ENCODE results near the gene UGP2. TPM values are rescaled to one million over a fixed set of nuclear protein-coding genes. Genes with fewer than 3 reads are reported as not detected.
"Not testable (repeated sequence)": the region's sequence is repeated elsewhere in the genome, so short reads cannot be mapped to it uniquely, and the experiment has no call there.

The UGP2 gene
- total RNA-seq, 1 experiment from 2014 or later, result 134 TPM

GRCh38 chr2:63801455-63801854 lies 40.2 kb upstream of the UGP2 start:
- Mint-ChIP-seq H3K27ac (ENCODE audit: unreplicated experiment) (no peak overlapping the region), H3K4me1 (ENCODE audit: low read depth, unreplicated experiment) (no peaks in the 10 kb centered on the region), H3K27me3 (ENCODE audit: unreplicated experiment) (no peaks in the 10 kb centered on the region), H3K36me3 (ENCODE audit: insufficient read depth, unreplicated experiment) (no peaks in the 10 kb centered on the region), H3K9me3 (ENCODE audit: low read depth, unreplicated experiment) (peaks cover 8% of the 10 kb centered on the region), H3K4me3 (ENCODE audit: low read depth, unreplicated experiment) (no peak overlapping the region)
- CTCF ChIA-PET, result no interaction called here
- intact Hi-C loops (cut with micrococcal nuclease; ENCODE audit: unreplicated experiment), result no loop called here
- no peak for TF ChIP-seq CTCF (IDR thresholded peaks at IDR 0.05; ENCODE audit: unreplicated experiment)
- no TSS peak for BruUV-seq (replicated peaks)
- DNase-seq, result no peak

- no peak for DNase-seq
- no TSS peak for BruUV-seq (replicated peaks)
- no peaks in the 10 kb centered on the region for H3K4me1 Mint-ChIP-seq (ENCODE audit: low read depth, unreplicated experiment)
- H3K9me3 Mint-ChIP-seq (ENCODE audit: low read depth, unreplicated experiment), result peaks cover 8% of the 10 kb centered on the region
- no peaks in the 10 kb centered on the region for H3K27me3 Mint-ChIP-seq (ENCODE audit: unreplicated experiment)
- no peak overlapping the region for H3K27ac Mint-ChIP-seq (ENCODE audit: unreplicated experiment)
- TF ChIP-seq CTCF (IDR thresholded peaks at IDR 0.05; ENCODE audit: unreplicated experiment), result no peak
- H3K36me3 Mint-ChIP-seq (ENCODE audit: insufficient read depth, unreplicated experiment), result no peaks in the 10 kb centered on the region
- intact Hi-C loops (cut with micrococcal nuclease; ENCODE audit: unreplicated experiment), result no loop called here
- H3K4me3 Mint-ChIP-seq (ENCODE audit: low read depth, unreplicated experiment), result no peak overlapping the region
- CTCF ChIA-PET, result no interaction called here
Measured at GRCh38 chr2:63805412-63805811, 36.3 kb upstream of the UGP2 start.

DNA sequence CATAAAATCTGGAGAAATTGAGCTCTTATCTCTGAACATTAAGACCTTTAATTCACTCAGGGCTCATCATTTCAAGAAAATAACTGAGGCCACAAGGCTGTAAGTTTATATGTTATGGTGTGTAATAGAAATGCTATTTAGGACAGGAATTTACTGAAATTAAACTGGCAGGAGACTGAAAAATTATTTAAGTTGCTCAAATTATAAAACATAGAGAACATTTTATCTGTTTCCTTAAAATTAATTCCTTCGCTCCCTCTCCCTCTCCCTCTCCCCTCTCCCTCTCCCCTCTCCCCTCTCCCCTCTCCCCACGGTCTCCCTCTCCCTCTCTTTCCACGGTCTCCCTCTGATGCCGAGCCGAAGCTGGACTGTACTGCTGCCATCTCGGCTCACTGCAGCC lies 33.7 kb upstream of the UGP2 start:
- H3K4me3 Mint-ChIP-seq (ENCODE audit: low read depth, unreplicated experiment); intact Hi-C loops (cut with micrococcal nuclease; ENCODE audit: unreplicated experiment); H3K9me3 Mint-ChIP-seq (ENCODE audit: low read depth, unreplicated experiment); BruUV-seq (replicated peaks); CTCF ChIA-PET; DNase-seq; H3K27ac Mint-ChIP-seq (ENCODE audit: unreplicated experiment); H3K27me3 Mint-ChIP-seq (ENCODE audit: unreplicated experiment); H3K36me3 Mint-ChIP-seq (ENCODE audit: insufficient read depth, unreplicated experiment); H3K4me1 Mint-ChIP-seq (ENCODE audit: low read depth, unreplicated experiment): not testable (repeated sequence)

- H3K27ac Mint-ChIP-seq (ENCODE audit: unreplicated experiment); H3K36me3 Mint-ChIP-seq (ENCODE audit: insufficient read depth, unreplicated experiment); H3K27me3 Mint-ChIP-seq (ENCODE audit: unreplicated experiment); intact Hi-C loops (cut with micrococcal nuclease; ENCODE audit: unreplicated experiment); H3K4me1 Mint-ChIP-seq (ENCODE audit: low read depth, unreplicated experiment); CTCF ChIA-PET; H3K4me3 Mint-ChIP-seq (ENCODE audit: low read depth, unreplicated experiment); H3K9me3 Mint-ChIP-seq (ENCODE audit: low read depth, unreplicated experiment); DNase-seq; BruUV-seq (replicated peaks): not testable (repeated sequence)
Measured at GRCh38 chr2:63808911-63809310, 32.8 kb upstream of the UGP2 start.

DNA sequence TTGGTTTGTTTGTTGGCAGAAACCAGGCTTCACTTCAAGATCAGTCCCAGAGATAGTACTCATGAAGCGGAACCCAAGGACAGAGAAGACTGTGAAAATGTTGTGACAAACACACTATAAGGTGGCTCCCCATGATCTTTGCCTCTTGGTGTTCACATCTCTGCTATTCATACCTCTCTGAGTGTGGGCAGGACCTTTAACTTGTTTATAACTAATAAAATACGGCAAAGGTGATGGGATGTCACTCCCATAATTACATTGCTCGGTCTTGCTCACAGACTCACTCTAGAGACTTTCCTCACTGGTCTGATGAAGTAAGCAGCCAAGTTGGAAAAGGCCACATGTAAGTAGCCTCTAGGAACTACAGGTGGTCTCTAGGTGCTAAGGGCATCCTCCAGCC lies 30.6 kb upstream of the UGP2 start:
- Mint-ChIP-seq H3K27me3 (ENCODE audit: unreplicated experiment) (no peaks in the 10 kb centered on the region), H3K9me3 (ENCODE audit: low read depth, unreplicated experiment) (peaks cover 2% of the 10 kb centered on the region), H3K36me3 (ENCODE audit: insufficient read depth, unreplicated experiment) (no peaks in the 10 kb centered on the region), H3K4me3 (ENCODE audit: low read depth, unreplicated experiment) (no peak overlapping the region), H3K4me1 (ENCODE audit: low read depth, unreplicated experiment) (no peaks in the 10 kb centered on the region), H3K27ac (ENCODE audit: unreplicated experiment) (no peak overlapping the region)
- DNase-seq, result no peak
- TF ChIP-seq CTCF (IDR thresholded peaks at IDR 0.05; ENCODE audit: unreplicated experiment), result no peak
- intact Hi-C loops (cut with micrococcal nuclease; ENCODE audit: unreplicated experiment), result no loop called here
- CTCF ChIA-PET, result no interaction called here
- no TSS peak for BruUV-seq (replicated peaks)

- CTCF ChIA-PET; BruUV-seq (replicated peaks); H3K4me1 Mint-ChIP-seq (ENCODE audit: low read depth, unreplicated experiment); H3K4me3 Mint-ChIP-seq (ENCODE audit: low read depth, unreplicated experiment); H3K9me3 Mint-ChIP-seq (ENCODE audit: low read depth, unreplicated experiment); H3K27me3 Mint-ChIP-seq (ENCODE audit: unreplicated experiment); DNase-seq; H3K36me3 Mint-ChIP-seq (ENCODE audit: insufficient read depth, unreplicated experiment); intact Hi-C loops (cut with micrococcal nuclease; ENCODE audit: unreplicated experiment); H3K27ac Mint-ChIP-seq (ENCODE audit: unreplicated experiment): not testable (repeated sequence)
Measured at GRCh38 chr2:63811870-63812269, 29.8 kb upstream of the UGP2 start.
